Upper lobe of left lung (tissue), 6 donors: Measurements from ENCODE around the gene ANKZF1. TPM values are rescaled to one million over a fixed set of nuclear protein-coding genes. Genes with fewer than 3 reads are reported as not detected.

Source experiments
- ATAC-seq, 2 donors: fragments of 200-7000 bp; cut with Tn5 transposase; one replicate each; pipeline ENCODE4 v1.9.1; 2022; ENCODE audit warnings: mild to moderate bottlenecking in 2 of 2, moderate library complexity in 2 of 2; ENCODE audit not compliant: low FRiP score in 2 of 2
- DNase-seq, 2 donors: peaks; one replicate each; pipeline ENCODE4 v3.0.0-alpha.2; 2019 to 2020
- H3K27ac ChIP-seq, 4 donors: fragments of 200-600 bp; sonication (generic); one replicate each; pipeline ENCODE4 v1.5.1; 2016 to 2019
- H3K27me3 ChIP-seq, 4 donors: fragments of 200-600 bp; sonication (generic); one replicate each; pipeline ENCODE4 v1.5.1; 2017 to 2019
- H3K36me3 ChIP-seq, 4 donors: fragments of 200-600 bp; sonication (generic); one replicate each; pipeline ENCODE4 v1.5.1; 2016 to 2019
- H3K4me1 ChIP-seq, 4 donors: fragments of 200-600 bp; sonication (generic); one replicate each; pipeline ENCODE4 v1.5.1; 2018 to 2019
- H3K4me3 ChIP-seq, 4 donors: fragments of 200-600 bp; sonication (generic); one replicate each; pipeline ENCODE4 v1.5.1; 2017 to 2019; ENCODE audit warnings: mild to moderate bottlenecking in 2 of 4, moderate library complexity in 1 of 4
- H3K9me3 ChIP-seq, 4 donors: fragments of 200-600 bp; sonication (generic); one replicate each; pipeline ENCODE4 v1.5.1; 2018 to 2019
- EP300 ChIP-seq, 4 donors: sonication (generic); formaldehyde crosslinking; IDR thresholded peaks; one replicate each; pipeline ENCODE4 v1.5.1; 2017; ENCODE audit warnings: antibody characterized with exemption in 4 of 4, control low read depth in 2 of 4
- POLR2A ChIP-seq, 4 donors: fragments of 450-650 bp; IDR thresholded peaks; one replicate each; pipeline ENCODE4 v1.5.1; 2016 to 2017; ENCODE audit warnings: antibody characterized with exemption in 4 of 4, mild to moderate bottlenecking in 2 of 4
- POLR2AphosphoS5 ChIP-seq, 2 donors: sonication (generic); formaldehyde crosslinking; IDR thresholded peaks; one replicate each; pipeline ENCODE4 v1.5.1; 2017; ENCODE audit warnings: antibody characterized with exemption in 2 of 2
- WGBS, 2 donors: methylation state at CpG; one replicate each; pipeline ENCODE4 v1.1.5; 2017 to 2018; 5-methylcytosine and 5-hydroxymethylcytosine counted together
- total RNA-seq, 6 donors: library from RNA; depleted of rRNA in 4 of 6; stranded (reverse); fragments of >200 nt in 4 of 6; gene quantifications; one replicate each; pipeline versions ENCODE4 v1.1.0 to v1.2.1, GENCODE V29; 2016 to 2021
- TF ChIP-seq, protein P1 (sequence below), 6 experiments: fragments of 450-650 bp in 4 of 6; fragments of 200-600 bp in 2 of 6; sonication (generic) in 2 of 6; IDR thresholded peaks; one replicate each; pipeline ENCODE4 v1.5.1; 2016 to 2019; ENCODE audit warnings: antibody characterized with exemption in 6 of 6
- donor health status: DM: no; HTN: no; CAD: no; lungs with moderate emphysema.
- donor health status: DM: no; HTN: yes; CAD: no; lungs with severe emphysema.

ANKZF1 gene
- total RNA-seq, 6 donors from 2014 or later, result 26.0 to 339 (median 67.2) TPM

DNA sequence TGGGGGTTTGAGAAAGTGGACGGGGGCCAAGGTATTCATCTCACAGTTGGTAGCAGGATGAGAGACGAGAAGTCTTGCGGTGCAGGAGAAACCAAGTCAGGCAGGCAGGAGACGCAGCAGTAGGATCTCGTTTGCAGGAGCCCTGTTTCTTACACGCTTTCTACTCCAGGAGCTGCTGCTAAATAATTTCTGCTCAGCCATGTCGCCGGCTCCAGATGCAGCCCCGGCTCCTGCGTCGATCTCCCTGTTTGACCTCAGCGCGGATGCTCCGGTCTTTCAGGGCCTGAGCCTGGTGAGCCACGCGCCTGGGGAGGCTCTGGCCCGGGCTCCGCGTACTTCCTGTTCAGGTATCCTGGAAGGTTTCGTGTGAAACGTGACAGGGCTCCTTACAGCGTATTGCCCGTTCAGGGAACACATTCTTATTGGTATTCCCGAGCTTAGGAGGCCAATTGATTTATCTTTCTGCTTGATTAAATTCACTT is 494 bp downstream of the ANKZF1 start:
- H3K27me3 ChIP-seq, result no peaks in the 10 kb centered on the region
- DNase-seq, result peak; percentile 78 to 87
- peak overlapping the region; percentile 94 to 97 (median 96) for H3K27ac ChIP-seq
- H3K4me1 ChIP-seq, result peaks cover 23 to 42% (median 28%) of the 10 kb centered on the region in 4 donors
- peak; percentile 35 to 66 for ATAC-seq
- no peaks in the 10 kb centered on the region for H3K9me3 ChIP-seq
- peak overlapping the region; percentile 60 to 92 (median 84) for H3K4me3 ChIP-seq
- WGBS, 2 donors, result 0% methylated on average over 22 to 24 of the region's 24 CpGs
- peaks cover 32 to 57% (median 41%) of the 10 kb centered on the region in 4 donors for H3K36me3 ChIP-seq
- TF ChIP-seq POLR2A (IDR thresholded peaks at IDR 0.05) (peak in 1 of 4 donors; percentile 20), EP300 (IDR thresholded peaks at IDR 0.05) (no peak)

GRCh38 chr2:219234331-219234730 is 4.7 kb downstream of the ANKZF1 start:
- Histone ChIP-seq H3K36me3 (peaks cover 37 to 75% (median 60%) of the 10 kb centered on the region in 4 donors), H3K4me3 (no peak overlapping the region), H3K27me3 (no peaks in the 10 kb centered on the region), H3K27ac (no peak overlapping the region), H3K4me1 (peaks cover 9 to 12% (median 11%) of the 10 kb centered on the region in 4 donors), H3K9me3 (no peaks in the 10 kb centered on the region)
- 91 to 99% methylated on average over 3 of the region's 3 CpGs for WGBS, 2 donors
- no peak for ATAC-seq
- no peak for TF ChIP-seq POLR2AphosphoS5 (IDR thresholded peaks at IDR 0.05)
- TF ChIP-seq, protein P1, sequence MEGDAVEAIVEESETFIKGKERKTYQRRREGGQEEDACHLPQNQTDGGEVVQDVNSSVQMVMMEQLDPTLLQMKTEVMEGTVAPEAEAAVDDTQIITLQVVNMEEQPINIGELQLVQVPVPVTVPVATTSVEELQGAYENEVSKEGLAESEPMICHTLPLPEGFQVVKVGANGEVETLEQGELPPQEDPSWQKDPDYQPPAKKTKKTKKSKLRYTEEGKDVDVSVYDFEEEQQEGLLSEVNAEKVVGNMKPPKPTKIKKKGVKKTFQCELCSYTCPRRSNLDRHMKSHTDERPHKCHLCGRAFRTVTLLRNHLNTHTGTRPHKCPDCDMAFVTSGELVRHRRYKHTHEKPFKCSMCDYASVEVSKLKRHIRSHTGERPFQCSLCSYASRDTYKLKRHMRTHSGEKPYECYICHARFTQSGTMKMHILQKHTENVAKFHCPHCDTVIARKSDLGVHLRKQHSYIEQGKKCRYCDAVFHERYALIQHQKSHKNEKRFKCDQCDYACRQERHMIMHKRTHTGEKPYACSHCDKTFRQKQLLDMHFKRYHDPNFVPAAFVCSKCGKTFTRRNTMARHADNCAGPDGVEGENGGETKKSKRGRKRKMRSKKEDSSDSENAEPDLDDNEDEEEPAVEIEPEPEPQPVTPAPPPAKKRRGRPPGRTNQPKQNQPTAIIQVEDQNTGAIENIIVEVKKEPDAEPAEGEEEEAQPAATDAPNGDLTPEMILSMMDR (IDR thresholded peaks at IDR 0.05), result no peak
- no peak for TF ChIP-seq POLR2A (IDR thresholded peaks at IDR 0.05)
- no peak for TF ChIP-seq EP300 (IDR thresholded peaks at IDR 0.05)
- DNase-seq, result no peak

DNA sequence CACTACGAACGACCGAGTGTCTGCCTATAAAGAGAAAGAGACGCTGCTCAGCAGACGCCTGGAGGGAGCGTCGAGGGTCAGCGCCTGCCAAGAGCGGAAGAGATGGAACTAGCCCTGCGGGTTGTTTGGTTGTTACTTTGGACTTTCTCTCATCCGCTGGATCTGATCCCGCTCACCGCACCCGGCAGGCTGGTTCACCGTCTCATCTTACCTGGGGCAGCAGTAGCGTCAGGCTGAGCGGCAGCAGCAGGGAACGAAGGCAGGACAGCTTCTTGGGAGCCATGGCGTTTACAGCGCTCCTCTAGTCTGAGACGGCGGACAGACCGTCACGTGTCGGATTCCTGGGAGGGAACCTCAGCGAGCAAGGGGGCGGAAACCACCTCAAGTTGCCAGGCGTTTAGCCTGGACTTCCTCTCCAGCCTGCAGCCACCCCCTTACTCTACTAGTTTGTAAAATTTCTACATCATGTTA is 13.7 kb downstream of the ANKZF1 start:
- TF ChIP-seq POLR2A (IDR thresholded peaks at IDR 0.05) (no peak), POLR2AphosphoS5 (IDR thresholded peaks at IDR 0.05) (peak in 1 of 2 donors; percentile 18), EP300 (IDR thresholded peaks at IDR 0.05) (no peak)
- TF ChIP-seq, protein P1 (IDR thresholded peaks at IDR 0.05), result no peak
- peaks cover 0 to 27% (median 4%) of the 10 kb centered on the region in 4 donors for H3K36me3 ChIP-seq
- H3K4me1 ChIP-seq, result peaks cover 30 to 40% (median 32%) of the 10 kb centered on the region in 4 donors
- DNase-seq (peak; percentile 53 to 56), ATAC-seq (peak in 1 of 2 donors; percentile 69)
- H3K4me3 ChIP-seq, result peak overlapping the region in 2 of 4 donors; percentile 23 to 29
- no peaks in the 10 kb centered on the region for H3K27me3 ChIP-seq
- H3K9me3 ChIP-seq, result no peaks in the 10 kb centered on the region
- peak overlapping the region in 1 of 4 donors; percentile 44 for H3K27ac ChIP-seq
- 39 to 57% methylated on average over 24 to 28 of the region's 28 CpGs for WGBS, 2 donors

- 37 to 64% methylated on average over 4 to 6 of the region's 6 CpGs for WGBS, 2 donors
- H3K4me1 ChIP-seq, result peaks cover 45 to 54% (median 45%) of the 10 kb centered on the region in 4 donors
- TF ChIP-seq POLR2AphosphoS5 (IDR thresholded peaks at IDR 0.05), result no peak
- no peak for TF ChIP-seq POLR2A (IDR thresholded peaks at IDR 0.05)
- TF ChIP-seq, protein P1 (IDR thresholded peaks at IDR 0.05), result no peak
- TF ChIP-seq EP300 (IDR thresholded peaks at IDR 0.05), result no peak
- no peaks in the 10 kb centered on the region for H3K27me3 ChIP-seq
- ATAC-seq, result no peak
- peaks cover 0 to 24% (median 6%) of the 10 kb centered on the region in 4 donors for H3K36me3 ChIP-seq
- DNase-seq, result no peak
- H3K27ac ChIP-seq, result peak overlapping the region; percentile 91 to 96 (median 96)
- H3K9me3 ChIP-seq, result no peaks in the 10 kb centered on the region
- H3K4me3 ChIP-seq, result peak overlapping the region; percentile 72 to 83 (median 79)
Measured at GRCh38 chr2:219244789-219245147, 15.2 kb downstream of the ANKZF1 start.

GRCh38 chr2:219245148-219245898 is 15.7 kb downstream of the ANKZF1 start, which contains the start of the genes GLB1L and STK16:
Gene GLB1L (minus strand): TSS chr2:219245444. CDS start chr2:219243573, 1,871 bp downstream.
Gene STK16 (plus strand): TSS chr2:219245479. CDS start chr2:219246000, 521 bp downstream.
- DNase-seq, result peak; percentile 93 to 99
- Histone ChIP-seq H3K27me3 (no peaks in the 10 kb centered on the region), H3K4me1 (peaks cover 50 to 60% (median 51%) of the 10 kb centered on the region in 4 donors), H3K4me3 (peak within 1 kb of the TSS; percentile 72 to 83 (median 79)), H3K27ac (peak within 1 kb of the TSS; percentile 91 to 96 (median 96)), H3K9me3 (no peaks in the 10 kb centered on the region), H3K36me3 (peaks cover under 1 to 25% (median 7%) of the 10 kb centered on the region in 4 donors)
- TF ChIP-seq, protein P1 (IDR thresholded peaks at IDR 0.05), result peak in 2 of 6 experiments; percentile 7 to 23
- peak in 3 of 4 donors; percentile 82 to 92 (median 84) for TF ChIP-seq POLR2A (IDR thresholded peaks at IDR 0.05)
- TF ChIP-seq EP300 (IDR thresholded peaks at IDR 0.05), result peak in 1 of 4 donors; percentile 76
- peak; percentile 98 to 99 for TF ChIP-seq POLR2AphosphoS5 (IDR thresholded peaks at IDR 0.05)
- 0% methylated on average over 5 to 26 of the region's 46 CpGs for WGBS, 2 donors
- ATAC-seq, result peak; percentile 90 to 96
